Skin of body (tissue), 2 donors: ENCODE results near the gene AP2M1. TPM values are rescaled to one million over a fixed set of nuclear protein-coding genes. Genes with fewer than 3 reads are reported as not detected.
"Not testable (repeated sequence)": the region's sequence is repeated elsewhere in the genome, so short reads cannot be mapped to it uniquely, and the experiment has no call there.

Experiments used
- DNase-seq: peaks from one replicate; lab custom pipeline; 2025; lab: John Stamatoyannopoulos, UW
- total RNA-seq: library from RNA; depleted of rRNA; stranded (reverse); fragments of >200 nt; gene quantifications from one replicate; pipeline ENCODE4 v1.2.3, GENCODE V29; 2014

AP2M1 gene
- 135 TPM for total RNA-seq

GRCh38 chr3:184174646-184175492, at the start of gene AP2M1:
AP2M1 (plus strand) TSS chr3:184174855; CDS start chr3:184176994, 2,139 bp downstream.
- peak; percentile 99 for DNase-seq

- no peak for DNase-seq
Measured at GRCh38 chr3:184126006-184126405, 48.6 kb upstream of the AP2M1 start.

GRCh38 chr3:184129012-184129411, 45.6 kb upstream of the AP2M1 start:
- DNase-seq: no peak

GRCh38 chr3:184132945-184133344, 41.7 kb upstream of the AP2M1 start:
- no peak for DNase-seq

- peak; percentile 67 for DNase-seq
Measured at GRCh38 chr3:184133840-184134745, 40.6 kb upstream of the AP2M1 start.

GRCh38 chr3:184134746-184135148, 39.9 kb upstream of the AP2M1 start:
- no peak for DNase-seq

- peak; percentile 95 for DNase-seq
Measured at GRCh38 chr3:184135149-184135910, 39.3 kb upstream of the AP2M1 start, which contains the start of gene EIF2B5. EIF2B5 (plus strand) TSS chr3:184135358; CDS start chr3:184135386, 28 bp downstream.

GRCh38 chr3:184135911-184136260, 38.8 kb upstream of the AP2M1 start:
- DNase-seq: no peak

- DNase-seq: no peak
Measured at GRCh38 chr3:184140436-184140835, 34.2 kb upstream of the AP2M1 start.

- DNase-seq: no peak
Measured at GRCh38 chr3:184142199-184142598, 32.5 kb upstream of the AP2M1 start.

- no peak for DNase-seq
Measured at GRCh38 chr3:184143327-184143726, 31.3 kb upstream of the AP2M1 start.

- no peak for DNase-seq
Measured at GRCh38 chr3:184144505-184144904, 30.1 kb upstream of the AP2M1 start.

GRCh38 chr3:184145111-184145524, 29.5 kb upstream of the AP2M1 start:
- DNase-seq: peak; percentile 52

- DNase-seq: no peak
Measured at GRCh38 chr3:184145751-184146270, 28.8 kb upstream of the AP2M1 start.

- DNase-seq: no peak
Measured at GRCh38 chr3:184148076-184148475, 26.6 kb upstream of the AP2M1 start.

GRCh38 chr3:184149123-184149522, 25.5 kb upstream of the AP2M1 start:
- DNase-seq: no peak

- DNase-seq: not testable (repeated sequence)
Measured at GRCh38 chr3:184149770-184150169, 24.9 kb upstream of the AP2M1 start.

- peak; percentile 19 for DNase-seq
Measured at GRCh38 chr3:184154885-184155643, 19.6 kb upstream of the AP2M1 start, which contains the start of gene DVL3. DVL3 (plus strand) TSS chr3:184155377; CDS start chr3:184155636, 259 bp downstream.

GRCh38 chr3:184155644-184156521, 18.8 kb upstream of the AP2M1 start:
- DNase-seq: peak; percentile 50
